Measurements from ENCODE around the gene CNOT6.
"Not testable (repeated sequence)": the region's sequence is repeated elsewhere in the genome, so short reads cannot be mapped to it uniquely, and the experiment has no call there.

Gene CNOT6
- total RNA-seq = 10.1 to 60.8 (median 31.4) reads per million in 17 experiments

DNA sequence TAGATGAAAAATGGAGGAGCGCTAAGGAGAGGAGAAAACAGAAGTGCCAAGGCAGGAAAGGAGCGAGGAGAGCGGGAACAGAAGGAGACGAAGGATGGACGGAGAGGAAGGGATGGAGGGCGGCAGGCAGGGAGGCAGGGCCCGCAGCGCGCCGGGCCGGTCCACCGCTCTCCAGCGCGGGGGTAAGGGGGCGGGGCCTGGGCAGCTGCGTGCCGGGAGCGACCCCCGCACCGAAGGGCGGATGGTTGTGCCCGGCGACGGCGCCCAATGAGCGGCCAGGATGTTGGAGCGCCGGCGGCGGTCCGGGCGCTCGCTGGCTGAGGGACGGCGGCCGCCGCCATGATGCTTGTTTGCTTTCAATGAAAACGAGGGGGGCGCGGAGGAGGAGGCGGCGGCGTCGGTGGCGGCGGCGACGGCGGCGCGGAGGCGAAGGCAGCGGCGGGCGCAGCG, at the start of gene CNOT6:
Gene CNOT6, plus strand, starts transcription at position 320 of the 450 bp plus-strand sequence. CDS start 34,898 bp downstream, outside the sequence.
- peak; percentile 95 to 98 (median 97) for DNase-seq

- DNase-seq = no peak
Observed at GRCh38 chr5:180454752-180455151, 39.4 kb upstream of the CNOT6 start.

DNA sequence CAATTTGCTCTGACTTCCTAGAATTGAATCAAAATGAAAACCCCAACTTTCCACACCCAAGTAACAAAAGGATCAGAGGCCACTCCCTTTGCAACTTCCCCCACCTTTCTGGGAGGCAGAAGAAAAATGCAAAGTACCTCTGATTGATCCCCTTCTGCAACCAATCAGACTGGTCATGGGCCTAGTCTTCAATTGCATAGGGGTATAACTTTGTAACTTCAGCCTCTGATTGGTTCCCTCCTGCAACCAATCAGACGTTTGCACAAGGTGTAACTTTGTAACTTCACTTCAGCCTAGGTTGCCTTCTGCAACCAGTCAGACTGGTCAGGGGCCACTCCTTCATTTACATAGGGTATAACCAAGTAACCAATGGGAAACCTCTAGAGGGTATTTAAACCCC, 38.3 kb upstream of the CNOT6 start:
- no peak for DNase-seq

GRCh38 chr5:180456792-180457191, 37.4 kb upstream of the CNOT6 start:
- no peak for DNase-seq

DNA sequence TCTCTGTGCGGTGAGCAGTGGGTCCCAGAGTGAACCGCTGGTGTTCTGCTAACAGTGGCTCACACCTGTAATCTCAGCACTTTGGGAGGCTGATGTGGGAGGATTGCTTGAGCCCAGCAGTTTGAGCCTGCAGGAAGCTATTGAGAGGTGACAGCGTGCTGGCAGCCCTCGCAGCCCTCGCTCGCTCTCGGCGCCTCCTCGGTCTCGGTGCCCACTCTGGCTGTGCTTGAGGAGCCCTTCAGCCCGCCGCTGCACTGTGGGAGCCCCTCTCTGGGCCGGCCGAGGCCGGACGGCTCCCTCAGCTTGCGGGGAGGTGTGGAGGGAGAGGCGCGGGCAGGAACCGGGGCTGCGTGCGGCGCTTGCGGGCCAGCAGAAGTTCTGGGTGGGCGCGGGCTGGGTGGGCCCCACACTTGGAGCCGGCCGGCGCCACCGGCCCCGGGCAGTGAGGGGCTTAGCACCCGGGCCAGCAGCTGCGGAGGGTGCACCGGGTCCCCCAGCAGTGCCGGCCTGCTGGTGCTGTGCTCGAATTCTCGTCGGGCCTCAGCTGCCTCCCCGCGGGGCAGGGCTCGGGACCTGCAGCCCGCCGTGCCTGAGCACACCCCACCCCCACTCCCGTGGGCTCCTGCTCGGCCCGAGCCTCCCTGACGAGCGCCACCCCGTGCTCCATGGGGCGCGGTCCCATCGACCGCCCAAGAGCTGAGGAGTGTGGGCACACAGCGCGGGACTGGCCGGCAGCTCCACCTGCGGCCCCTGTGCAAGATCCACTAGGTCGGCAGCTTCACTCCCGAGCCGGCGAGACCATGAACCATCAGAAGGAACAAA, 35.1 kb upstream of the CNOT6 start:
- DNase-seq = not testable (repeated sequence)

GRCh38 chr5:180459674-180460142, 34.5 kb upstream of the CNOT6 start:
- not testable (repeated sequence) for DNase-seq

DNA sequence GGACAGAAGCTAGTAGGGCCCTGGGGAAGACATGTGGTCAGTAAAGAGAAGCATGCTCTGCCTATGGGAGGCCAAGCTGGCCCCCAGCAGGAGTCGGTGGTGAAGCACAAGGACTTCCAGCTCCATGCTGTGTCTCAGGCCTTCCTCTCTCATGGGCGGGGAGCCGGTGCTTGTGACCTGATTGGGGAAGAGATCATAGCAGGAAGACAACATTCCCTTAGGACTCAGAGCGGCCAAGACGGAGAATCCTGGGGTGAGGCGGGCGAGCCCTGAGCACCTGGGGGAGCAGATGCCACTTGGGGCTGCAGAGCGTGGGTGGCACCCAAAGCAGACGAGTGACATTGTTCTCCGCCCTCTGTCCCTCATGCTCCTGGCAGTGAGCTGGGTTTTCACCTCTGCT, 33.3 kb upstream of the CNOT6 start:
- no peak for DNase-seq

DNA sequence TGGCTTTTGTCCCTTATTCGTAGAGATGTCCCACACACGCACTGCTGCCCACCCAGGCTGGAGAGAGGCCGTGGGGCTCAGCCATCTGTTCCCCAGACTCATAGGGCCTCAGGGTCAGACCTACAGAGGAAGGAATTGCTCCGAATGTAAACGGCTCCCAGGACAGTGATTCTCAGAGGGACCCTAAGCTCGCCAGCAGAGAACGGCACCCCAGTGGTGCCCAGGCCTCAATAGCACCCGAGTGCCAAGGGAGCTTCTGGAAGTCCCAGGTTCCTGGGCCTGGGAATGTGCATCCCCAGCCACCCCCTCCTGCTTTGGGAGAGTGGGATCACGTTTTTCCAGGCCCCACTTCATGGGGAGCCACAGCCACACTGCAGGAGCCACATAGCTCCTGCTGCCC, 32.9 kb upstream of the CNOT6 start:
- no peak for DNase-seq

DNA sequence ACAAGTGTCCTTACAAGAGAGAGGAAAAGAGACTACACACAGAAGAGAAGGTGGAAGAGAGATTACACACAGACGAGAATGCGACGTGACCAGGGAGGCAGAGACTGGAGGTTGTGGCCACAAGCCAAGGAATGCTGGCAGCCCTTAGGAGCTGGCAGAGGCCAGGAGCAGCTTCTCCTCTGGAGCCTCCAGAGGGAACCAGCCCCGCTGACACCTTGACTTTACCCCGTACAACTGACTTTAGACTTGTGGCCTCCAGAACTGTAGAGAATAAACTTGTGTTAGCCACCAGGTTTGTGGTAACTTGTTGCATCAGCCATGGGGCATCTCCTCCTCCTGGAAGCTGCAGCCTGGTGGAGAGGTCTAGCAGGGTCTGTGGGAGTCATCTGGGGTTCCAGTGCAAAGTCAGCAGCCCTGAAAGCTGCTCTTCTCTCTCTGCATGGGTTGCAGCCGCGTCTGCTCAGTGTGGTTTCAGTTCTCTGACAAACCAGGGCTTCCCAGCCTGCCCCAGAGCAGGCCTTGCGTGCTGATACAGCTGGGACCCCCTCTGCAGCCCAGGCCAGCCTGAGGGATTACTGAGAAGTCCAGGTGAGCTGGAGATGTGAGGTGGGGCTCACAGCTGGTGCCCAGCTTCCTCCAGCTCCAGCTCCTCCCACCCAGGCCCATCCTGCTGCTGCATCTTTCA, 30.8 kb upstream of the CNOT6 start:
- no peak for DNase-seq

GRCh38 chr5:180463916-180464602, 30.1 kb upstream of the CNOT6 start:
- DNase-seq = no peak

DNA sequence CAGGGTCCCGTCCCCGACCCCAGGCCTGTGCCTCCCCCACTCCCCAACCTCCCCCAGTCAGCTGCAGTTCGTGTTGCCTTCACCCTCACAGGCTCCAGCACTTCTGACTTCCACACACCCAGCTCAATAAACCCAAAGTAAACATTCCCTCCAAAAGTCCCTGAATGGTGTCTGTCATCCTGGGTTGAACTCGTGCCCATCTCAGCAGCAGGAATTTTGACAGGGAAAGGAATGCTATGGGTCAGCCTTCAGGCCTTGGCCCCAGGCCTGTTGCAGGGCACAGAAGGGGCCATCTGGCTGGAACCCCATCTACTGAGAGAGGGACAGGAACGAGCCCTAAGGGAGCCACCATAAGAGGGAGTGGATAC, 29.6 kb upstream of the CNOT6 start:
- no peak for DNase-seq

- DNase-seq = not testable (repeated sequence)
Observed at GRCh38 chr5:180465052-180465451, 29.1 kb upstream of the CNOT6 start.

GRCh38 chr5:180466316-180466715, 27.9 kb upstream of the CNOT6 start:
- DNase-seq = no peak

- no peak for DNase-seq
Observed at GRCh38 chr5:180467028-180467975, 26.9 kb upstream of the CNOT6 start.

DNA sequence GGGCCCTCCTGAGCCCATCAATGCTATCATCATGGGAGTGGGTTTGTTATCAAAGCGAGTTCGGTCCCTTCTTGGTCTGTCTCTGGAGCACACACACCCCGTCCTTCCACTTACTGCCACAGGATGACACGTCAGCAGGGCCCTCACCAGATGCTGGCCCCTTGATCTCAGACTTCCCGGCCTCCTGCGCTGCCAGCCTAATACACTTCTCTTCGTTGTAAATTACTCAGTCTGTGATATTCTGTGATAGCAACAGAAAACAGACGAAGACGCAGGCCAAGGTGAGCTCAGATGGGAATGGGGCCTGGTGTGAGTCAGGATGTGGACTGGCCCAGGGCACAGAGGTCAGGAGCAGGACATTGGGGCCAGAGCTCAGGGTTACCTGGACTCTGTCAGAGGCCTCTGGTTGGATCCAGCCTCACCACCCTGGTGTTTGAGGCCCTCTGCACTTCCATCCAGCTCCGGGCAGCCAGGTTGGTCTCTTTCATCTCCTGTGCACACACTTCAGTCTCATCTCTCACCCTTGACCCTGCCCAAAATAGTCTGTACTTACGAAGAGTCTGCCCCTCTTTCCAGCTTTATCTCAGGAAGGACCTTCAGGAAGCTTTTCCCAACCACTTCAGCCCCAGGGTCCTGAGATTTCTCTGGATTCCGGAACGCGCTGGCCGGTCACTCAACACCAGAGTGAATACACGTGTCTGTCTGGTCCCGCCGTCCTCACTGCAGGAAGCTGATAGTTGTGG, 26.0 kb upstream of the CNOT6 start:
- no peak for DNase-seq

DNA sequence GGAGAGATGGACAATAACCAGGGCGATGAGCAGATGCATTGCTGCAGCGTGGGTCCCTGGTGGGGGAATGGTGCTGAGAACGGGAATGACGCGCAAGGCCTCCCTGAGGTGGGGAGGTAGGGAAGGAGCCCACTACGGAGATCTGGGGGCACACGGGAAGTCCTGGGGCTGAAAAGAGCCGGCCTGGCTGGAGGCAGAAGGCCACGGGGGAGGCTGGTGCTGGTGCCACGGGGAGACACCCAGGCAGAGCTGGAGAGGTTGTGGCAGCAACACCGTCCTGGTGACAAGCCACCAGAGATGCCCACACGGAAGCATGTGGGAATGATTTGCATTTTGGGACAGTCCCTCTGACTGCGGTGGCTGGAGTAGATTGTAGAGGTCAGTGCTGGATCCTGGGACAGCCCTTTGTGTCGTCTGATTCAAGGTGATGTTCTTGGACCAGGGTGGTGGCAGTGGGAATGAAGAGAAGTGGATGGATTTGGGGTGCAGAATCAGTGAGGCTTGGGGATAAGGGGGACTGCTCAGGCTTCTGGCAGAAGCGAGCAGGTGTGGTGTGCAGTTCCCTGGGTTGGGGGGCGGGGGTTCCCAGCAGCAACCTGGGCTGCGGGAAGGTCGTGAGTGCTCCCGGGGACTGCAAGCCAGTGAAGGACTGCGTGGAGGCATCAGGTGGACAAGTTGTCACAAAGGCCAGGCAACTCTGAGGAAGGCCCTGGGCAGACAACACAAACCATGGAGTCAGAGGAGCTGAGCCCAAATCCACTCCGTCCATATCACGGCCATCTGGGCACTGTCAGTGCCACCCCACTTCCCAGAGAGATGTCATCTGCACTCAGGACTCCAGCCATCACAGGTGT, 25.2 kb upstream of the CNOT6 start:
- no peak for DNase-seq

GRCh38 chr5:180469586-180469865, 24.7 kb upstream of the CNOT6 start:
- DNase-seq = no peak

DNA sequence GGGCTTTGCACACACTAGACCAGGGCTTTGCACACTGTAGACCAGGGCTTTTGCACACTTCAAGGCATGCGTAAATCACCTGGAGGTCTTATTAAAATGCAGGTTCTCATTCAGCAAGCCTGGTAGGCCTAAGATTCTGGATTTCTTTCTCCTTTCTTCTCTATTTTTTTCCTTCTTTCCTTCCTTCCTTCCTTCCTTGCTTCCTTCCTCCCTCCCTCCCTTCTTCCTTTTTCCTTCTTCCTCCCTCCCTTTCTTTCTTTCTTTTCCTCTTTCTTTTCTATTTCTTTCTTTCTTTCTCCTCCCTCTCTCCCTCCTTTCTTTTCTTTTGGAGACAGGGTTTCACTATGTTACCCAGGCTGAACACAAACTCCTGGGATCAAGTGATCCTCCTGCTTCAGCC, 24.3 kb upstream of the CNOT6 start:
- DNase-seq = no peak

- no peak for DNase-seq
Observed at GRCh38 chr5:180470361-180470760, 23.8 kb upstream of the CNOT6 start.

- DNase-seq = peak; percentile 56 to 74 (median 66)
Observed at GRCh38 chr5:180470966-180471582, 23.1 kb upstream of the CNOT6 start.
